H1 (cell line): ENCODE data around the gene ATP1A1. TPM values are rescaled to one million over a fixed set of nuclear protein-coding genes. Genes with fewer than 3 reads are reported as not detected.
A peak's percentile ranks its signal among the peaks of the same experiment; 100 is the strongest.

Experiments used
- CTCF ChIA-PET: fragments of 300-600 bp; sonication (Branson Sonifier 250); formaldehyde crosslinking; loops from one replicate; lab custom pipeline; 2021; ENCODE audit not compliant: partially characterized antibody; lab: Charles Lee
- POLR2A ChIA-PET: fragments of 300-600 bp; sonication (Branson Sonifier 250); formaldehyde crosslinking; loops from one replicate; lab custom pipeline; 2021; ENCODE audit warnings: inconsistent platforms; ENCODE audit not compliant: partially characterized antibody; lab: Charles Lee
- DNase-seq, 2 experiments: peaks; one replicate each; pipeline versions ENCODE4 v3.0.0 to v3.0.0-alpha.2; 2010 to 2022; ENCODE audit warnings: low spot score in 2 of 2, low read depth in 1 of 2, mixed read lengths in 1 of 2
- FAIRE-seq: peaks from 2 replicates; lab custom pipeline; 2011; peaks lifted over from hg19 to GRCh38; lab: Jason Lieb, UNC
- H2AFZ ChIP-seq: 2 replicates; pipeline ENCODE4 v1.8.1; 2012; ENCODE audit warnings: low read length, inconsistent platforms
- H2AK5ac ChIP-seq: 2 replicates; pipeline ENCODE4 v1.6.1; 2013; ENCODE audit warnings: low read depth, low read length
- H2BK120ac ChIP-seq: replicated peaks from 2 replicates; pipeline ENCODE3; 2013; ENCODE audit warnings: low read depth, low read length, inconsistent platforms
- H2BK12ac ChIP-seq: 2 replicates; pipeline ENCODE4 v1.6.1; 2013; ENCODE audit warnings: low read depth, low read length
- H2BK15ac ChIP-seq: 2 replicates; pipeline ENCODE4 v1.6.1; 2013; ENCODE audit warnings: low read length
- H2BK20ac ChIP-seq: 2 replicates; pipeline ENCODE4 v1.6.1; 2013; ENCODE audit warnings: low read length
- H2BK5ac ChIP-seq: 2 replicates; pipeline ENCODE4 v1.6.1; 2013; ENCODE audit warnings: low read depth, low read length
- H3K14ac ChIP-seq: 2 replicates; pipeline ENCODE4 v1.6.1; 2013; ENCODE audit warnings: inconsistent platforms; ENCODE audit not compliant: insufficient read length
- H3K18ac ChIP-seq: 2 replicates; pipeline ENCODE4 v1.6.1; 2013; ENCODE audit warnings: low read length; ENCODE audit errors: extremely low read depth
- H3K23ac ChIP-seq: 2 replicates; pipeline ENCODE4 v1.6.1; 2013; ENCODE audit warnings: inconsistent platforms; ENCODE audit not compliant: insufficient read length
- H3K23me2 ChIP-seq: 2 replicates; pipeline ENCODE4 v1.6.1; 2013; ENCODE audit warnings: low read depth, low read length
- H3K27ac ChIP-seq: 2 replicates; pipeline ENCODE4 v1.6.1; 2011; ENCODE audit warnings: low read depth, low read length, inconsistent platforms
- H3K27me3 ChIP-seq, 4 experiments: replicated peaks in 1 of 4; 1 replicate in 1 of 4; 2 replicates in 3 of 4; pipeline versions ENCODE4 v1.6.1 to v1.8.1; 2011 to 2013; ENCODE audit warnings: low read length in 3 of 4, mild to moderate bottlenecking in 3 of 4, inconsistent platforms in 2 of 4, mixed read lengths in 2 of 4, moderate library complexity in 1 of 4; ENCODE audit not compliant: control insufficient read depth in 3 of 4, insufficient read depth in 3 of 4; ENCODE audit errors: extremely low read depth in 1 of 4
- H3K36me3 ChIP-seq, 4 experiments: 2 replicates each; pipeline versions ENCODE4 v1.6.1 to v1.8.1; 2011 to 2013; ENCODE audit warnings: mild to moderate bottlenecking in 4 of 4, low read length in 3 of 4, moderate library complexity in 2 of 4, control low read depth in 1 of 4, inconsistent platforms in 1 of 4; ENCODE audit not compliant: insufficient read depth in 4 of 4, control insufficient read depth in 2 of 4
- H3K4ac ChIP-seq: replicated peaks from 2 replicates; pipeline ENCODE3; 2013; ENCODE audit warnings: low read length, low read depth, mixed read lengths, inconsistent platforms; ENCODE audit not compliant: insufficient read length
- H3K4me1 ChIP-seq, 4 experiments: replicated peaks in 1 of 4; 1 replicate in 1 of 4; 2 replicates in 3 of 4; pipeline versions ENCODE4 v1.6.1 to v1.8.1; 2011 to 2013; ENCODE audit warnings: low read length in 3 of 4, inconsistent platforms in 2 of 4, mixed read lengths in 1 of 4; ENCODE audit not compliant: insufficient read depth in 4 of 4, control insufficient read depth in 3 of 4
- H3K4me2 ChIP-seq, 2 experiments: 2 replicates each; pipeline versions ENCODE4 v1.6.1 to v1.8.1; 2011 to 2013; ENCODE audit warnings: low read depth in 2 of 2, low read length in 2 of 2, control low read depth in 1 of 2, inconsistent platforms in 1 of 2, mild to moderate bottlenecking in 1 of 2; ENCODE audit not compliant: insufficient read depth in 1 of 2
- H3K4me3 ChIP-seq, 4 experiments: fragments of 200-600, 300-600 bp in 1 of 4; sonication (generic), shearing (Covaris generic), sonication (Bioruptor Twin) in 1 of 4; 2 replicates each; pipeline versions ENCODE4 v1.5.1 to v1.8.1; 2011 to 2016; ENCODE audit warnings: low read length in 4 of 4, low read depth in 3 of 4, control low read depth in 2 of 4, inconsistent platforms in 2 of 4, mild to moderate bottlenecking in 2 of 4, mixed read lengths in 1 of 4, moderate library complexity in 1 of 4; ENCODE audit not compliant: insufficient read depth in 2 of 4; ENCODE audit errors: extremely low read depth in 1 of 4
- H3K56ac ChIP-seq: replicated peaks from 2 replicates; pipeline ENCODE3; 2013; ENCODE audit warnings: low read depth, mild to moderate bottlenecking, mixed read lengths, low read length, inconsistent platforms; ENCODE audit not compliant: insufficient read length
- H3K79me1 ChIP-seq: 2 replicates; pipeline ENCODE4 v1.6.1; 2013; ENCODE audit warnings: low read depth, low read length, control low read depth
- H3K79me2 ChIP-seq, 2 experiments: 2 replicates each; pipeline versions ENCODE4 v1.6.1 to v1.8.1; 2012 to 2013; ENCODE audit warnings: low read length in 2 of 2, mild to moderate bottlenecking in 2 of 2, inconsistent platforms in 1 of 2; ENCODE audit not compliant: insufficient read depth in 2 of 2, control insufficient read depth in 1 of 2
- H3K9ac ChIP-seq, 4 experiments: replicated peaks in 1 of 4; 1 replicate in 1 of 4; 2 replicates in 3 of 4; pipeline versions ENCODE4 v1.6.1 to v1.8.1; 2011 to 2013; ENCODE audit warnings: low read depth in 3 of 4, low read length in 3 of 4, control low read depth in 2 of 4, mild to moderate bottlenecking in 2 of 4, moderate library complexity in 2 of 4, inconsistent platforms in 1 of 4; ENCODE audit errors: extremely low read depth in 1 of 4
- H3K9me3 ChIP-seq, 2 experiments: 2 replicates each; pipeline versions ENCODE4 v1.6.1 to v1.8.1; 2012 to 2013; ENCODE audit warnings: mild to moderate bottlenecking in 2 of 2, moderate library complexity in 2 of 2, control low read depth in 1 of 2, inconsistent platforms in 1 of 2, low read depth in 1 of 2, low read length in 1 of 2, mixed read lengths in 1 of 2; ENCODE audit not compliant: insufficient read depth in 2 of 2
- H4K20me1 ChIP-seq, 2 experiments: replicated peaks in 1 of 2; 2 replicates each; pipeline versions ENCODE3 to v1.8.1; 2011 to 2013; ENCODE audit warnings: inconsistent platforms in 2 of 2, low read length in 2 of 2, mild to moderate bottlenecking in 1 of 2; ENCODE audit not compliant: insufficient read depth in 2 of 2, control insufficient read depth in 1 of 2
- H4K5ac ChIP-seq: 2 replicates; pipeline ENCODE4 v1.6.1; 2013; ENCODE audit warnings: low read length, low read depth, mixed read lengths, inconsistent platforms; ENCODE audit not compliant: insufficient read length
- H4K8ac ChIP-seq: 2 replicates; pipeline ENCODE4 v1.8.0; 2013; ENCODE audit warnings: mild to moderate bottlenecking, moderate library complexity, low read length, inconsistent platforms; ENCODE audit not compliant: insufficient read depth; ENCODE audit errors: extremely low read depth
- H4K91ac ChIP-seq: replicated peaks from 2 replicates; pipeline ENCODE3; 2013; ENCODE audit warnings: low read length, mixed read lengths, inconsistent platforms; ENCODE audit not compliant: insufficient read length
- POLR2A ChIP-seq, 2 experiments: IDR thresholded peaks; 1 replicate in 1 of 2; 2 replicates in 1 of 2; pipeline ENCODE4 v1.6.1; 2011; ENCODE audit warnings: low read depth in 2 of 2, low read length in 2 of 2, mild to moderate bottlenecking in 2 of 2; ENCODE audit errors: control extremely low read depth in 1 of 2
- TEAD4 ChIP-seq: IDR thresholded peaks from 2 replicates; pipeline ENCODE4 v1.6.1; 2012; ENCODE audit warnings: low read depth, low read length, inconsistent platforms, mixed read lengths
- WGBS, 2 experiments: shearing (Covaris generic) in 1 of 2; methylation state at CpG; one replicate each; pipeline versions ENCODE4 v1.1.6 to v1.1.7; 2013 to 2015; ENCODE audit warnings: low lambda C conversion rate in 2 of 2, mixed read lengths in 2 of 2, inconsistent platforms in 1 of 2, low coverage in 1 of 2, missing lambda C conversion rate in 1 of 2; ENCODE audit not compliant: insufficient replicate concordance in 2 of 2, insufficient coverage in 1 of 2, insufficient read length in 1 of 2; ENCODE audit errors: extremely low coverage in 1 of 2, missing lambda C conversion rate in 1 of 2; 5-methylcytosine and 5-hydroxymethylcytosine counted together
- polyA plus RNA-seq, 7 experiments: library from polyadenylated mRNA; depleted of rRNA in 3 of 7; stranded (reverse) in 5 of 7; unstranded in 2 of 7; fragments of >200 nt in 5 of 7; fragments of 200-250 nt in 2 of 7; gene quantifications; 1 replicate in 5 of 7; 2 replicates in 1 of 7; 4 replicates in 1 of 7; pipeline versions ENCODE4 v1.2.1 to v1.2.3, GENCODE V29; 2011 to 2013; ENCODE audit warnings: missing spikeins in 2 of 7, mixed read lengths in 2 of 7
- total RNA-seq: library from RNA; stranded (reverse); fragmentation: NEBNext Ultra II Directional; extraction: Animal tissue kit (Norgen Biotek cat#: 25700); gene quantifications from 2 replicates; pipeline ENCODE4 v1.2.1, GENCODE V29; 2021

Gene ATP1A1
- total and polyA plus RNA-seq, 2 of the 8 experiments (the other 6 are each of a cell fraction or from before 2014, with no cell fraction given): 222 to 325 TPM

DNA sequence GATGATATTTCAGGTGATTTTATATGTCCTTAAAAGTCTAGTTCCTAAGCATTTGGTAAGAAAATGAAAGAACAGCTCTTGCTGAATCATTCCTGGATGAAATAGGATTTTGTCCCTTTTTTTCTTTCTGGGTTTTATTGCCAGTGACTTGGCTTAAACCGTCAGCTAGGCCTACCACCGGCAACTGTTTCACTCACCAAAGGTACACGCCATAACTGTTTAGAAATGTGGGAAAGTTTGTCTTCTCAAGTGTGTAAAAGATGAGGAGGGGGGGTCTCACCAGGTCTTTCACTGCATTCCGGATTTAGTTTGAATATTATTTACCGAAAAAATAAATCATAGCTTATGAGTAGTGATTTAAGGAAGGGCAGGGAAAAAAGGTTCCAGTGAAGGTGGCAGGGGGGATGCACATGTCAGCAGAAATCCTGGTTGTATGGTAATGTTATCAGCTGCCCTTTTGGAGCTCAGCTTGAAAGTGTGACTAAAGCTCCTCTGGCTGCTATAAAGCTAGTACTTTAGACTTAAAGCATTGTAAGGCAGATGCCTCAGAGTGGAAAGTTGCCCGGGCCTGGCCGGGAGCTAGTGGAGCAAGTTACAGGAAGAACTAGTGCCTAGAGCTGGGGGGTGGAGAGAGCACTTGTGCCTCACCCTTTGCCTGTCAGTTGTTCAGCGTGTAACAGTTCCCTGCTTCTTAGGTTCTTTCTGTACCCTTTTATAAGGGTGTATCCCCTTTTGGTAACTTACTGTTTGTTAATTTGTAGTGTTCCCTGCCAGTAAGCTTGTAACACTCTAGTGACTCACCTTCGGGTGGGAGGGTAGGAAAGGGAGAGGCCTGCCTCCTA is 3.1 kb downstream of the ATP1A1 start:
- Histone ChIP-seq H3K4me2 (peak overlapping the region; percentile 52 to 84), H3K27me3 (no peaks in the 10 kb centered on the region; a peak in 3 of 7 replicates), H3K23me2 (peaks cover 16% of the 10 kb centered on the region), H3K23ac (no peak overlapping the region), H3K4me1 (peaks cover 6 to 31% (median 22%) of the 10 kb centered on the region in 4 experiments), H4K91ac (no peak overlapping the region), H3K18ac (no peak overlapping the region), H3K56ac (no peak overlapping the region), H2BK5ac (no peak overlapping the region), H3K9ac (no peak overlapping the region), H4K8ac (no peak overlapping the region), H2BK120ac (no peak overlapping the region), H2BK15ac (no peak overlapping the region), H2BK12ac (no peak overlapping the region), H3K14ac (no peak overlapping the region), H3K9me3 (no peaks in the 10 kb centered on the region), H2BK20ac (no peak overlapping the region), H2AFZ (no peak overlapping the region), H3K79me1 (peaks cover 12% of the 10 kb centered on the region), H3K4me3 (peak overlapping the region in 1 of 4 experiments; percentile 89; a peak in 2 of 8 replicates), H3K27ac (no peak overlapping the region), H2AK5ac (no peak overlapping the region), H4K5ac (no peak overlapping the region), H3K79me2 (peaks cover 37 to 73% of the 10 kb centered on the region in 2 experiments), H3K4ac (no peak overlapping the region), H3K36me3 (no peaks in the 10 kb centered on the region), H4K20me1 (peaks cover 26 to 31% of the 10 kb centered on the region in 2 experiments)
- TF ChIP-seq POLR2A (IDR thresholded peaks at IDR 0.05; ENCODE audit: control extremely low read depth in 1 of 2, low read depth in 2 of 2, low read length in 2 of 2): peak; percentile 25 to 38; a peak in 1 of 3 replicates
- no peak for TF ChIP-seq TEAD4
- no peak for FAIRE-seq
- ChIA-PET POLR2A (interaction anchor here (0.9 to 4.9 kb wide), 8 partner anchors 9 to 228 kb away, joined by 3 to 21 read pairs (median 4); no protein-coding TSS in a partner anchor), CTCF (interaction anchor here (0.6 to 2.3 kb wide), 11 partner anchors 11 to 506 kb away, joined by 3 to 18 read pairs (median 4); no protein-coding TSS in a partner anchor)
- WGBS, 2 experiments: 48% methylated on average over 9 of the region's 9 CpGs; no CpG with 5 or more reads in 1 of the 2 experiments
- no peak for DNase-seq
